IMR-90 (cell line): Measurements from ENCODE around the gene COQ10A. TPM values are rescaled to one million over a fixed set of nuclear protein-coding genes. Genes with fewer than 3 reads are reported as not detected.

Experiments
- ATAC-seq: fragments of 200-7000 bp; cut with Tn5 transposase; 2 replicates; pipeline ENCODE4 v1.9.1; 2020; ENCODE audit warnings: low read depth, mild to moderate bottlenecking, moderate library complexity
- BruUV-seq: library from RNA; stranded (reverse); fragments of 400-500 nt; replicated peaks from 2 replicates; lab custom pipeline; 2021; lab: Mats Ljungman, UMichigan
- CTCF ChIA-PET: fragments of 300-600 bp; formaldehyde crosslinking; extraction: SDS; loops from one replicate; lab custom pipeline; 2021; ENCODE audit warnings: antibody characterized with exemption; lab: Yijun Ruan, JAX
- POLR2A ChIA-PET: fragments of 300-600 bp; sonication (Branson Sonifier 250); formaldehyde crosslinking; loops from one replicate; lab custom pipeline; 2022; ENCODE audit warnings: antibody characterized with exemption; ENCODE audit not compliant: unreplicated experiment; lab: Charles Lee
- DNase-seq: peaks from one replicate; pipeline ENCODE4 v3.0.0; 2013
- H2AFZ ChIP-seq: replicated peaks from 2 replicates; pipeline ENCODE3; 2013; ENCODE audit warnings: low read length, mild to moderate bottlenecking; ENCODE audit not compliant: poor library complexity
- H2AK5ac ChIP-seq: 2 replicates; pipeline ENCODE4 v1.6.1; 2013; ENCODE audit warnings: low read depth, low read length, inconsistent platforms
- H2AK9ac ChIP-seq: replicated peaks from 2 replicates; pipeline ENCODE3; 2013; ENCODE audit warnings: mild to moderate bottlenecking, low read depth, low read length, moderate library complexity; ENCODE audit not compliant: poor library complexity
- H2BK120ac ChIP-seq: 2 replicates; pipeline ENCODE4 v1.6.1; 2013; ENCODE audit warnings: low read depth, low read length, inconsistent platforms
- H2BK15ac ChIP-seq: 3 replicates; pipeline ENCODE4 v1.6.1; 2013; ENCODE audit warnings: low read depth, low read length, inconsistent platforms
- H2BK20ac ChIP-seq: 2 replicates; pipeline ENCODE4 v1.6.1; 2013; ENCODE audit warnings: low read depth, mild to moderate bottlenecking, inconsistent platforms, low read length, moderate library complexity
- H2BK5ac ChIP-seq: 2 replicates; pipeline ENCODE4 v1.6.1; 2013; ENCODE audit warnings: mild to moderate bottlenecking, low read depth, low read length, inconsistent platforms; ENCODE audit not compliant: poor library complexity, severe bottlenecking
- H3K14ac ChIP-seq: replicated peaks from 2 replicates; pipeline ENCODE4 v1.6.1; 2013; ENCODE audit warnings: low read depth, low read length, inconsistent platforms
- H3K18ac ChIP-seq: 2 replicates; pipeline ENCODE4 v1.6.1; 2013; ENCODE audit warnings: low read depth, low read length, control low read depth
- H3K23ac ChIP-seq: 2 replicates; pipeline ENCODE4 v1.6.1; 2013; ENCODE audit warnings: low read depth, low read length, inconsistent platforms
- H3K27ac ChIP-seq: 2 replicates; pipeline ENCODE4 v1.5.1; 2013; ENCODE audit warnings: mild to moderate bottlenecking, control low read depth, low read length; ENCODE audit not compliant: insufficient read depth
- H3K27me3 ChIP-seq: 2 replicates; pipeline ENCODE4 v1.6.1; 2013; ENCODE audit warnings: low read length; ENCODE audit not compliant: control insufficient read depth, insufficient read depth
- H3K36me3 ChIP-seq: 2 replicates; pipeline ENCODE4 v1.6.1; 2013; ENCODE audit warnings: low read length, mixed read lengths; ENCODE audit not compliant: control insufficient read depth, insufficient read depth
- H3K4ac ChIP-seq: 2 replicates; pipeline ENCODE4 v1.6.1; 2013; ENCODE audit warnings: low read depth, low read length, inconsistent platforms
- H3K4me1 ChIP-seq: 2 replicates; pipeline ENCODE4 v1.6.1; 2013; ENCODE audit warnings: low read length, mixed read lengths; ENCODE audit not compliant: control insufficient read depth, insufficient read depth
- H3K4me2 ChIP-seq: 2 replicates; pipeline ENCODE4 v1.6.1; 2013; ENCODE audit warnings: low read depth, mild to moderate bottlenecking, control low read depth, low read length, moderate library complexity
- H3K4me3 ChIP-seq: 2 replicates; pipeline ENCODE4 v1.5.1; 2013; ENCODE audit warnings: low read depth, mild to moderate bottlenecking, control low read depth, low read length, moderate library complexity; ENCODE audit not compliant: insufficient read depth
- H3K56ac ChIP-seq: 2 replicates; pipeline ENCODE4 v1.6.1; 2013; ENCODE audit warnings: low read length, inconsistent platforms; ENCODE audit not compliant: insufficient read depth; ENCODE audit errors: extremely low read depth
- H3K79me1 ChIP-seq, 2 experiments: 2 replicates each; pipeline ENCODE4 v1.6.1; 2013; ENCODE audit warnings: low read length in 2 of 2, inconsistent platforms in 1 of 2, low read depth in 1 of 2
- H3K9ac ChIP-seq: 2 replicates; pipeline ENCODE4 v1.6.1; 2013; ENCODE audit warnings: low read depth, low read length, control low read depth
- H3K9me1 ChIP-seq: 2 replicates; pipeline ENCODE4 v1.6.1; 2013; ENCODE audit warnings: low read length, inconsistent platforms; ENCODE audit not compliant: insufficient read depth
- H3K9me3 ChIP-seq: 2 replicates; pipeline ENCODE4 v1.6.1; 2013; ENCODE audit warnings: low read length; ENCODE audit not compliant: control insufficient read depth, insufficient read depth
- H4K20me1 ChIP-seq: 2 replicates; pipeline ENCODE4 v1.6.1; 2013; ENCODE audit warnings: low read length, inconsistent platforms; ENCODE audit not compliant: insufficient read depth
- H4K5ac ChIP-seq: 2 replicates; pipeline ENCODE4 v1.6.1; 2013; ENCODE audit warnings: mild to moderate bottlenecking, low read depth, low read length, control low read depth
- H4K8ac ChIP-seq, 2 experiments: 2 replicates each; pipeline ENCODE4 v1.6.1; 2013; ENCODE audit warnings: low read depth in 2 of 2, low read length in 2 of 2, control low read depth in 1 of 2, inconsistent platforms in 1 of 2
- H4K91ac ChIP-seq: 2 replicates; pipeline ENCODE4 v1.6.1; 2013; ENCODE audit warnings: low read depth, low read length, inconsistent platforms; ENCODE audit not compliant: insufficient read depth
- WGBS, 2 experiments: methylation state at CpG; one replicate each; pipeline versions ENCODE4 v1.1.5 to v1.1.7; 2013; ENCODE audit warnings: missing lambda C conversion rate in 2 of 2; ENCODE audit not compliant: insufficient read length in 1 of 2; ENCODE audit errors: extremely low coverage in 2 of 2; 5-methylcytosine and 5-hydroxymethylcytosine counted together
- dilution Hi-C: fragments of 300-500 bp; cut with HindIII; formaldehyde crosslinking; loops from one replicate; pipeline ENCODE4 v1.14.3; 2018; ENCODE audit warnings: low sequenced_read_pairs; ENCODE audit not compliant: unreplicated experiment
- in situ Hi-C: fragments of 300-500 bp; cut with MboI; formaldehyde crosslinking; loops from 3 replicates; pipeline ENCODE4 v1.14.3; 2019; ENCODE audit warnings: low sequenced_read_pairs, inconsistent platforms, mixed read lengths
- intact Hi-C: fragments of 100-400 bp; cut with micrococcal nuclease; formaldehyde crosslinking; loops from 2 replicates; pipeline ENCODE4 v1.10.0; 2022
- polyA plus RNA-seq, 3 experiments: library from polyadenylated mRNA; depleted of rRNA; stranded (reverse); fragments of >200 nt; gene quantifications; 2 replicates each; pipeline ENCODE4 v1.2.3, GENCODE V29; 2012; ENCODE audit warnings: low replicate concordance in 1 of 3
- total RNA-seq: library from RNA; depleted of rRNA; stranded (reverse); fragments of >200 nt; gene quantifications from 2 replicates; pipeline ENCODE4 v1.2.3, GENCODE V29; 2012
- TF ChIP-seq, protein P1 (sequence below): conservative IDR thresholded peaks from 2 replicates; pipeline ENCODE4 v1.5.1; 2012; ENCODE audit warnings: mild to moderate bottlenecking, low read depth, low read length, improper control_type of control experiment

The COQ10A gene
- total and polyA plus RNA-seq, 2 of the 4 experiments (the other 2 are of a cell fraction), result 4.7 to 10.8 TPM

DNA sequence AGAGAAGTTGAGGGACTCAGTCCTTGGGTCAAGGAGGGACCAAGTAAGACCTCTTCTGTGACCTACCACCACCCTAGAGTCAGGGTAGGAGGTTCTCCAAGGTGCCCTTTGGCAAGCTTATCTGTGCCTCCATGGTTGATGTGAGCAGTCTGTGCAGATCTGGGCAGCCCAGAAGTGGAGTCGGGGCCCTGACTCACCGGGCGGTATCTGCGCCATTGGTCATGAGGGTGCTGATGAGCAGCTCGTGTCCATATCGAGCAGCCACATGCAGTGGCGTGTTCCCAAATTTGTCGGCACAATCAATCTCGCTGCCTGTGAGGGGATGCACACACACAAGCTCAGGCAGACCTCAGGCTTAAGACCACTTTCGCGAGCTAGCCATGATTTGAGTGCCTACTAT, 13.7 kb upstream of the COQ10A start:
- Histone ChIP-seq H2AK9ac (no peak overlapping the region), H3K9me3 (no peaks in the 10 kb centered on the region), H3K56ac (no peak overlapping the region), H2AFZ (no peak overlapping the region), H3K9me1 (peaks cover 22% of the 10 kb centered on the region), H3K79me1 (peaks cover 43 to 73% of the 10 kb centered on the region in 2 experiments), H2BK5ac (no peak overlapping the region), H2BK15ac (no peak overlapping the region), H4K91ac (no peak overlapping the region), H3K4me1 (peaks cover 12% of the 10 kb centered on the region), H4K5ac (no peak overlapping the region), H3K27ac (no peak overlapping the region), H3K9ac (no peak overlapping the region), H3K18ac (no peak overlapping the region), H3K4ac (no peak overlapping the region), H3K4me3 (no peak overlapping the region), H4K20me1 (peaks cover 52% of the 10 kb centered on the region), H3K36me3 (peaks cover 71% of the 10 kb centered on the region), H3K14ac (no peak overlapping the region), H3K27me3 (no peaks in the 10 kb centered on the region), H4K8ac (no peak overlapping the region), H3K23ac (no peak overlapping the region), H2AK5ac (no peak overlapping the region), H2BK20ac (no peak overlapping the region), H2BK120ac (no peak overlapping the region), H3K4me2 (no peak overlapping the region)
- no TSS peak for BruUV-seq
- ChIA-PET CTCF (no interaction called here), POLR2A (no interaction called here)
- no peak for ATAC-seq
- TF ChIP-seq, protein P1, sequence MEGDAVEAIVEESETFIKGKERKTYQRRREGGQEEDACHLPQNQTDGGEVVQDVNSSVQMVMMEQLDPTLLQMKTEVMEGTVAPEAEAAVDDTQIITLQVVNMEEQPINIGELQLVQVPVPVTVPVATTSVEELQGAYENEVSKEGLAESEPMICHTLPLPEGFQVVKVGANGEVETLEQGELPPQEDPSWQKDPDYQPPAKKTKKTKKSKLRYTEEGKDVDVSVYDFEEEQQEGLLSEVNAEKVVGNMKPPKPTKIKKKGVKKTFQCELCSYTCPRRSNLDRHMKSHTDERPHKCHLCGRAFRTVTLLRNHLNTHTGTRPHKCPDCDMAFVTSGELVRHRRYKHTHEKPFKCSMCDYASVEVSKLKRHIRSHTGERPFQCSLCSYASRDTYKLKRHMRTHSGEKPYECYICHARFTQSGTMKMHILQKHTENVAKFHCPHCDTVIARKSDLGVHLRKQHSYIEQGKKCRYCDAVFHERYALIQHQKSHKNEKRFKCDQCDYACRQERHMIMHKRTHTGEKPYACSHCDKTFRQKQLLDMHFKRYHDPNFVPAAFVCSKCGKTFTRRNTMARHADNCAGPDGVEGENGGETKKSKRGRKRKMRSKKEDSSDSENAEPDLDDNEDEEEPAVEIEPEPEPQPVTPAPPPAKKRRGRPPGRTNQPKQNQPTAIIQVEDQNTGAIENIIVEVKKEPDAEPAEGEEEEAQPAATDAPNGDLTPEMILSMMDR, result no peak
- DNase-seq, result no peak
- WGBS, 2 experiments, result 98% methylated on average over 7 of the region's 11 CpGs; no CpG with 5 or more reads in 1 of the 2 experiments
- dilution Hi-C loops, result no loop called here
- in situ Hi-C loops, result no loop called here
- intact Hi-C loops, result no loop called here
